GM12872 (cell line): ENCODE results near the gene AP1G2.

Experiments
- CTCF ChIP-seq: IDR thresholded peaks from 3 replicates; pipeline ENCODE4 v1.5.1; 2011; ENCODE audit warnings: low read depth, mild to moderate bottlenecking, low read length, moderate library complexity; ENCODE audit not compliant: insufficient read depth

Gene AP1G2

GRCh38 chr14:23533652-23534435, 33.7 kb downstream of the AP1G2 start:
- TF ChIP-seq CTCF = no peak

DNA sequence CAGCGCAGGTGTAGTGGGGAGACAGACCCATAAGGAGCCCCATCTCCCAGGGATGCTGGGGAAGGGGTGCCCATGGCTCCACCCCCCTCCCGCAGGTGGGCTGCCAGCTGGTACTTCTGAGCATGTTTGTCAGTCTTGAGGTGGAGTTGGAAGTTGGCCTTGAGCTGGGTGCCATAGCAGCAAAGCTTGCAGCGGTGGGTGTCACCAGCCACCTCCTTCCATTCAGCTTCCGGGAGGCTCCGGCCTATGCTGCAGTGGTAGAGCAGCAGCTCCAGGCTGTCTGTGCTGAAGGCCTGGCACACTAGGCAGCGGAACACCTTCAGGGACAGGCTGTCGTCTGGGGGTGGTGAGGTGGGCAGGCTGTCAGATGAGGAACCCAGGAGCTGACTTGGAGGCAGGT, 34.9 kb downstream of the AP1G2 start:
- no peak for TF ChIP-seq CTCF

DNA sequence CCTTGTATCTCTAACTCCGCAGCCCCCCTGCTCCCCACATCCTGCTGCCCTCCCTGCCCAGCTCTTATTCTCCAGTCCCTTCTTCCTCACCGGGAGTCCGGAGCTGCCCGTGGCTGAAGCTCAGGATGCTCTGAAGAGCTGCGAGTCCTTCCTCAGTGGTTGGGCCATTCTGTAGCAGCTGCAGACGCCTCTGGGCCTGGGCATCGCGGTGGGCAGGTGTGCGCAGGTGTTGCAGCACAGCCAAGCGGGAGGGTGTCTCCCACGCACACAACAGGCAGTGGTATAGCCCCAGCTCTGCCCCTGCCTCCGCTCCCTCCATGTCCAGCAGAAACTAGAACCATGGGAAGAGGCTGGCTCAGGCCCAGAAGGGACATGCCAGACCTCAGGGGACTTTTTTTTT, 36.2 kb downstream of the AP1G2 start:
- TF ChIP-seq CTCF = no peak

DNA sequence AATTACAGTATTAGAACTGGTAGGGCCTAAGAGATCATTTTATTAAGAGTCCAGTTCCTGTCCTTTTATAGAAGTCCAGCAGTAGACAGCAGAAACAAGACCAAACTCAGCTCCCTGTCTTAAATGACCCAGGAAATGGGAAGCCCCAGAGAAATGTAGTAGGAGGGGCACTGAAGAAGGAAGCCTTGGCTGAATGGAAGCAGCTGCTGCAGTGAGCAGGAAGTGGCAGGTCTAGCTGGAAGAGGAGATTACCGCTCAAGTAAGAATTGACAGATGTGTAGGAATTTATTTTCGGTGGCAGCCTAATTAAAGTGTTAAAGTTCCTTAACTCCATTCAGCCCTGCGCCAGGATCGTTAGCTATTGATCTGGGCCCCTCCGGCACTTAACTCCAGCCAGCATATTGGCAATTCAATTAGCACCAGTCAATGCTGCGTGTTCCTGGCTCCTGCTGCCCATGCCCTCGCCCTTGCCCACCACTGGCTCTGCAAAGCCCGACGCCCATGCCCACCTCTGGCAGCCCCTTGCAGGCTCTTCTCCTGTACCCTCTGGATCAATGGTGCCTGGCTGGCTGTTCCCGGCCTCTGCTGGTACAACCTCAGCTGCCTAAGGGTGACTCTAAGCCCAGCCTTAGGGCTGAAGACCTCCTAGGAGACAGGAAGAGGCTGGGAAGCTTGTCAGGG, 37.1 kb downstream of the AP1G2 start:
- TF ChIP-seq CTCF = no peak

GRCh38 chr14:23529016-23529415, 38.6 kb downstream of the AP1G2 start:
- TF ChIP-seq CTCF = no peak

GRCh38 chr14:23528555-23528954, 39.0 kb downstream of the AP1G2 start:
- no peak for TF ChIP-seq CTCF

DNA sequence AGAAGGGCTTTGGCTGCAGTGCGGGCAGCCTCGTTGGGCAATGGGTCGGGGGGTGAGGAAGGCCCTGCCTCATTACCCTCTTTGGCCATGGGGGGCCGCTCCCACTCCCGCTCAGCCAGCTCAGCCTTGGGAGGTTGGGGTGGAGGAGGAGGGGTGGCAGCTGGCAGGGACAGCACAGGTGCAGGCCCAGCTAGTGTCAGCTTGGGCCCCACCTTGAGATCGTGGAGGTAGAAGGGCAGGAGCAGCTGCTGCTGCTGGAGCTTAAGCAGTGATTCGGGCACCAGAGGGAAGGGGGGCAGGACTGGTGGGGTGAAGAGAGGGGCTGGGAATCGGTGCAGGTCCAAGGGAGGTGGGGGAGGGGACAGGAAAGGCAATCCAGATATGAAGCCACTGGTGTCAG, 42.0 kb downstream of the AP1G2 start:
- no peak for TF ChIP-seq CTCF
